ENCODE data around the gene MED15. TPM values are rescaled to one million over a fixed set of nuclear protein-coding genes. Genes with fewer than 3 reads are reported as not detected.

Gene MED15
- polyA plus RNA-seq, 4 donors = 49.4 to 106 (median 76.6) TPM

DNA sequence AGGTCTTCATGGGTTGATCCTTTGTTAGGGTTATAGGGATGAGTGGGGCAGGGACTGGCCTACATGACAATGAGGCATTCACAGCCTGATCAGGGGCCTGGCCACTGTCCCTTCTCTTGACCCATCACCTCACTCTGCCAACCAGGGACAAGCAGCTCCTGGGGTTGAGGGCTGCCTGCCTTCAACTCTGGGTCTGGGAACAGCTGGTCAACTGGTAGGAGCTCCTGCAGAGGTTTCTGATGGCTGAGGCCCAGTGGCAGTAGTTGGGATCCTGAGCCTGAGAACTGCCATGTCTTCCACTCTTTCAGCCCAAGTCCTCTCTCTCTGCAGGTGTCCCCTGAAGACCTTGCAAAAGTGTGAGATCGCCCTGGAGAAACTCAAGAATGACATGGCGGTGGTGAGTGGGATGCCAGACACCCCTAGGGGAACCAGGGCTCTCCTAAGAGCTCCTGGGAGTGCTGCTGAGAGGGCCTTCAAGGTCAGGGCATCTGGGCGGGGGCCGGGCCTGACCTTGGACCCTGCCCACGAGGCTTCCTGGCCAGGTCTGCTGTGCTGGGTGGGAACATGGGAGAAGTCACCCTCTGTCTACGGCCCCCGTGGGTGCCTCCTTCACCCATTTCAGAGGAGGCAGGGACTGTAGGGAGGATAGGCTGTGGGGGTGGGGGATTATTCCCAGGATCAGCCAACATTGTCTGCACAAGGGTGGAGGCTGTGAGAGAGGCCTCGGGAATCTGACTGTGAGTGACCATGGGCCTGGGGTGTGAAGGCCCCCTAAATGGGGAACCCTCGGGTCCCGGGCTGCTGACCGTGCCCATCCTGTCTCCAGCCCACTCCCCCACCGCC lies 76.8 kb downstream of the MED15 start:
- Histone ChIP-seq H3K4me3 (ENCODE audit: low read depth in 1 of 3, low read length in 3 of 3) (no peak overlapping the region), H3K9me3 (ENCODE audit: control insufficient read depth in 2 of 2, insufficient read depth in 1 of 2, low read depth in 1 of 2, low read length in 1 of 2) (no peaks in the 10 kb centered on the region), H3K27me3 (ENCODE audit: control insufficient read depth in 3 of 3, insufficient read depth in 3 of 3, low read length in 3 of 3) (no peaks in the 10 kb centered on the region), H3K4me1 (ENCODE audit: control insufficient read depth in 3 of 3, insufficient read depth in 2 of 3, low read depth in 1 of 3, low read length in 2 of 3) (no peaks in the 10 kb centered on the region), H3K36me3 (ENCODE audit: control insufficient read depth in 3 of 3, insufficient read depth in 2 of 3, low read depth in 1 of 3, low read length in 3 of 3) (peaks cover 26 to 90% (median 29%) of the 10 kb centered on the region in 3 donors), H3K27ac (ENCODE audit: low read depth in 1 of 3, low read length in 2 of 3) (no peak overlapping the region)
- FAIRE-seq (no peak), DNase-seq (no peak)
- WGBS, 3 donors = 83 to 84% (median 83%) methylated on average over 11 to 12 of the region's 12 CpGs

DNA sequence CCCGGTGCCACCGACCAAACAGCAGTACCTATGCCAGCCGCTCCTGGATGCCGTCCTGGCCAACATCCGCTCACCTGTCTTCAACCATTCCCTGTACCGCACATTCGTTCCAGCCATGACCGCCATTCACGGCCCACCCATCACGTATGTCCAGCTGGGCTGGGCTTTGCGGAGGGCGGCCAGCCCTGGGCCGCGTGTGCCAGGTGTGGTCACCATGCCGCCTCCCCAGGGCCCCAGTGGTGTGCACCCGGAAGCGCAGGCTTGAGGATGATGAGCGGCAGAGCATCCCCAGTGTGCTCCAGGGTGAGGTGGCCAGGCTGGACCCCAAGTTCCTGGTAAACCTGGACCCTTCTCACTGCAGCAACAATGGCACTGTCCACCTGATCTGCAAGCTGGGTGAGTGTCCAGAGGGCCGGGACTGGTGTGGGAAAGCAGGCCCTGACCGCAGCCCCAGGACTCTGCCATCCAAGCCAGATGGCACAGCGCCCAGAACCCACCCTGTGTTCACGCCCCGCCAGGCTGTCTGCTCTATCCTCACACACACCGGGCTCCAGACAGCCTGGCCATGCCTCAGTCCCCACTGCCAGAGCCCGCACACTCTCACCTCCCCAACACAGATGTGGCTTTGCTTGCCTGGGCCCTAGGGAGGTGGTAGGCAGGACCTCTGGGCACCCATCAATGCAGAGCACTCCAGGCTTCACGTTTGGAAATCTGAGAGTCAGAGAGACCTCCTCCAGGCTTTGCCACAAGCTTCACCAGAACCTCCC lies 77.6 kb downstream of the MED15 start:
- DNase-seq = no peak
- Histone ChIP-seq H3K27ac (ENCODE audit: low read depth in 1 of 3, low read length in 2 of 3) (no peak overlapping the region), H3K4me3 (ENCODE audit: low read depth in 1 of 3, low read length in 3 of 3) (no peak overlapping the region), H3K4me1 (ENCODE audit: control insufficient read depth in 3 of 3, insufficient read depth in 2 of 3, low read depth in 1 of 3, low read length in 2 of 3) (no peaks in the 10 kb centered on the region), H3K27me3 (ENCODE audit: control insufficient read depth in 3 of 3, insufficient read depth in 3 of 3, low read length in 3 of 3) (no peaks in the 10 kb centered on the region), H3K9me3 (ENCODE audit: control insufficient read depth in 2 of 2, insufficient read depth in 1 of 2, low read depth in 1 of 2, low read length in 1 of 2) (no peaks in the 10 kb centered on the region), H3K36me3 (ENCODE audit: control insufficient read depth in 3 of 3, insufficient read depth in 2 of 3, low read depth in 1 of 3, low read length in 3 of 3) (peaks cover 26 to 82% (median 29%) of the 10 kb centered on the region in 3 donors)
- no peak for FAIRE-seq
- WGBS, 3 donors = 90 to 92% (median 91%) methylated on average over 25 to 26 of the region's 26 CpGs

- H3K36me3 ChIP-seq (ENCODE audit: control insufficient read depth in 3 of 3, insufficient read depth in 2 of 3, low read depth in 1 of 3, low read length in 3 of 3) = peaks cover 26 to 74% (median 29%) of the 10 kb centered on the region in 3 donors
- no peak overlapping the region for H3K27ac ChIP-seq (ENCODE audit: low read depth in 1 of 3, low read length in 2 of 3)
- no peak for FAIRE-seq
Observed at GRCh38 chr22:20585639-20586402, 78.4 kb downstream of the MED15 start.

DNA sequence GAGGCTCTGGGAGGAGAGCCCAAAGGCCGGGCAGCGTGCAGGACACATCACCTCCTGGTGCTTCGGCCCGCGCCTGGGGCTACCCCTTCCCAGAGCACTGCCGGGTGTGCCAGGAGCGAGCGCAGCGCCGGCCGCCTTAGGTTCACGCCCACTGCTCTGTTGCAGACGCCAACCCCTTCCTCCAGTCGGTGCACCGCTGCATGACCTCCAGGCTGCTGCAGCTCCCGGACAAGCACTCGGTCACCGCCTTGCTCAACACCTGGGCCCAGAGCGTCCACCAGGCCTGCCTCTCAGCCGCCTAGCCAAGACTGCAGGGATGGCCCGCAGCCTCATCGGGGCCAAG lies 79.0 kb downstream of the MED15 start:
- Histone ChIP-seq H3K36me3 (ENCODE audit: control insufficient read depth in 3 of 3, insufficient read depth in 2 of 3, low read depth in 1 of 3, low read length in 3 of 3) (peaks cover 26 to 69% (median 29%) of the 10 kb centered on the region in 3 donors), H3K27ac (ENCODE audit: low read depth in 1 of 3, low read length in 2 of 3) (no peak overlapping the region), H3K4me3 (ENCODE audit: low read depth in 1 of 3, low read length in 3 of 3) (no peak overlapping the region), H3K9me3 (ENCODE audit: control insufficient read depth in 2 of 2, insufficient read depth in 1 of 2, low read depth in 1 of 2, low read length in 1 of 2) (no peaks in the 10 kb centered on the region), H3K27me3 (ENCODE audit: control insufficient read depth in 3 of 3, insufficient read depth in 3 of 3, low read length in 3 of 3) (no peaks in the 10 kb centered on the region), H3K4me1 (ENCODE audit: control insufficient read depth in 3 of 3, insufficient read depth in 2 of 3, low read depth in 1 of 3, low read length in 2 of 3) (no peaks in the 10 kb centered on the region)
- DNase-seq = no peak
- no peak for FAIRE-seq
- WGBS, 3 donors = 93 to 95% (median 95%) methylated on average over 21 to 22 of the region's 22 CpGs

More at GRCh38 chr22:20585639-20586402, 78.4 kb downstream of the MED15 start:
- no peak for DNase-seq
- Histone ChIP-seq H3K27me3 (ENCODE audit: control insufficient read depth in 3 of 3, insufficient read depth in 3 of 3, low read length in 3 of 3) (no peaks in the 10 kb centered on the region), H3K9me3 (ENCODE audit: control insufficient read depth in 2 of 2, insufficient read depth in 1 of 2, low read depth in 1 of 2, low read length in 1 of 2) (no peaks in the 10 kb centered on the region), H3K4me3 (ENCODE audit: low read depth in 1 of 3, low read length in 3 of 3) (no peak overlapping the region), H3K4me1 (ENCODE audit: control insufficient read depth in 3 of 3, insufficient read depth in 2 of 3, low read depth in 1 of 3, low read length in 2 of 3) (no peaks in the 10 kb centered on the region)
- 95 to 97% (median 96%) methylated on average over 11 to 12 of the region's 12 CpGs for WGBS, 3 donors

GRCh38 chr22:20587206-20587958 lies 80.0 kb downstream of the MED15 start:
- no peak overlapping the region for H3K27ac ChIP-seq (ENCODE audit: low read depth in 1 of 3, low read length in 2 of 3)
- no peaks in the 10 kb centered on the region for H3K27me3 ChIP-seq (ENCODE audit: control insufficient read depth in 3 of 3, insufficient read depth in 3 of 3, low read length in 3 of 3)
- H3K4me3 ChIP-seq (ENCODE audit: low read depth in 1 of 3, low read length in 3 of 3) = no peak overlapping the region
- peaks cover 26 to 58% (median 29%) of the 10 kb centered on the region in 3 donors for H3K36me3 ChIP-seq (ENCODE audit: control insufficient read depth in 3 of 3, insufficient read depth in 2 of 3, low read depth in 1 of 3, low read length in 3 of 3)
- DNase-seq = no peak
- no peaks in the 10 kb centered on the region for H3K9me3 ChIP-seq (ENCODE audit: control insufficient read depth in 2 of 2, insufficient read depth in 1 of 2, low read depth in 1 of 2, low read length in 1 of 2)
- 82 to 89% (median 89%) methylated on average over 17 of the region's 17 CpGs for WGBS, 3 donors
- peaks cover 0 to 4% (median 0%) of the 10 kb centered on the region in 3 donors for H3K4me1 ChIP-seq (ENCODE audit: control insufficient read depth in 3 of 3, insufficient read depth in 2 of 3, low read depth in 1 of 3, low read length in 2 of 3)
- no peak for FAIRE-seq

GRCh38 chr22:20588092-20588842 lies 80.9 kb downstream of the MED15 start:
- no peak for DNase-seq
- Histone ChIP-seq H3K9me3 (ENCODE audit: control insufficient read depth in 2 of 2, insufficient read depth in 1 of 2, low read depth in 1 of 2, low read length in 1 of 2) (no peaks in the 10 kb centered on the region), H3K27ac (ENCODE audit: low read depth in 1 of 3, low read length in 2 of 3) (no peak overlapping the region), H3K36me3 (ENCODE audit: control insufficient read depth in 3 of 3, insufficient read depth in 2 of 3, low read depth in 1 of 3, low read length in 3 of 3) (peaks cover 18 to 50% (median 25%) of the 10 kb centered on the region in 3 donors), H3K27me3 (ENCODE audit: control insufficient read depth in 3 of 3, insufficient read depth in 3 of 3, low read length in 3 of 3) (no peaks in the 10 kb centered on the region), H3K4me3 (ENCODE audit: low read depth in 1 of 3, low read length in 3 of 3) (no peak overlapping the region), H3K4me1 (ENCODE audit: control insufficient read depth in 3 of 3, insufficient read depth in 2 of 3, low read depth in 1 of 3, low read length in 2 of 3) (peaks cover 0 to 4% (median 0%) of the 10 kb centered on the region in 3 donors)
- WGBS, 3 donors = 73 to 83% (median 81%) methylated on average over 7 of the region's 7 CpGs
- no peak for FAIRE-seq

- no peak for DNase-seq
- no peaks in the 10 kb centered on the region for H3K9me3 ChIP-seq (ENCODE audit: control insufficient read depth in 2 of 2, insufficient read depth in 1 of 2, low read depth in 1 of 2, low read length in 1 of 2)
Observed at GRCh38 chr22:20588843-20589581, 81.6 kb downstream of the MED15 start.

More at GRCh38 chr22:20588843-20589581, 81.6 kb downstream of the MED15 start:
- no peak overlapping the region for H3K4me3 ChIP-seq (ENCODE audit: low read depth in 1 of 3, low read length in 3 of 3)
- 52 to 70% (median 68%) methylated on average over 10 to 13 of the region's 13 CpGs for WGBS, 3 donors
- no peaks in the 10 kb centered on the region for H3K27me3 ChIP-seq (ENCODE audit: control insufficient read depth in 3 of 3, insufficient read depth in 3 of 3, low read length in 3 of 3)
- no peak for FAIRE-seq
- peaks cover 13 to 42% (median 21%) of the 10 kb centered on the region in 3 donors for H3K36me3 ChIP-seq (ENCODE audit: control insufficient read depth in 3 of 3, insufficient read depth in 2 of 3, low read depth in 1 of 3, low read length in 3 of 3)
- peaks cover 0 to 4% (median 0%) of the 10 kb centered on the region in 3 donors for H3K4me1 ChIP-seq (ENCODE audit: control insufficient read depth in 3 of 3, insufficient read depth in 2 of 3, low read depth in 1 of 3, low read length in 2 of 3)
- H3K27ac ChIP-seq (ENCODE audit: low read depth in 1 of 3, low read length in 2 of 3) = no peak overlapping the region
